Thyroid gland (tissue), 4 donors: ENCODE measurements around the gene SMTN.

Experiments used
- POLR2A ChIP-seq, 2 donors: fragments of 450-650 bp; IDR thresholded peaks; one replicate each; pipeline ENCODE4 v1.6.1; 2017; ENCODE audit warnings: antibody characterized with exemption in 2 of 2, mild to moderate bottlenecking in 2 of 2, moderate library complexity in 1 of 2
- TF ChIP-seq, protein P1 (sequence below), 6 experiments: fragments of 200-600 bp in 3 of 6; fragments of 450-650 bp in 3 of 6; sonication (generic) in 3 of 6; IDR thresholded peaks; one replicate each; pipeline ENCODE4 v1.5.1; 2016 to 2019; ENCODE audit warnings: antibody characterized with exemption in 6 of 6, mild to moderate bottlenecking in 2 of 6, inconsistent platforms in 1 of 6, moderate library complexity in 1 of 6

DNA sequence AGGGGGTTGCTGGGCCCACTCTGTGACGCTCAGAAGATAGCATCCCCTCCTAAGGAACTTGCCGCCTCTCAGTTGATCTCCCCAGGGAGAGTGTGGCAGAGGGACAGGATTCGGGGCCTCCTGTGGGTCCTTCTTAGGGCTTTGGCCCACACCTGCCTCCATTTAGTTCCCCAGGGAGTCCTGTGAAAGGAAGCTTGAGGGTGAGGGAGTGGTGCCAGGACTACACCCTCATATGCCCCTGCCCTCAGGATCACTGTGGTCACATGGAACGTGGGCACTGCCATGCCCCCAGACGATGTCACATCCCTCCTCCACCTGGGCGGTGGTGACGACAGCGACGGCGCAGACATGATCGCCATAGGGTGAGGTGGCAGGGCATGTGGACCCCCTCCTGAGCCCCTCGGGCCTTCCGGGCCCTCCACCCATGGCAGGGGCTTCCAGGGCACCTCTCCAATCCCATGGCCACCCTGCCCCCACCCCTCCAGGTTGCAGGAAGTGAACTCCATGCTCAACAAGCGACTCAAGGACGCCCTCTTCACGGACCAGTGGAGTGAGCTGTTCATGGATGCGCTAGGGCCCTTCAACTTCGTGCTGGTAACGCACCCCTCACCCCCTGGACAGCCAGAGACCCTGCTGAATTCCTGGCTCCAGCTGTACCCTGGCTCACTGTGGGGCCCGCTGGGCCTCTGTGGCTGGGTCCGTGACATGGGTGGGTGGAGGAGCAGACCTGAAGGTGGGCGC is 45.2 kb downstream of the SMTN start:
- TF ChIP-seq POLR2A (IDR thresholded peaks at IDR 0.05): peak in 1 of 2 donors; percentile 73
- TF ChIP-seq, protein P1, sequence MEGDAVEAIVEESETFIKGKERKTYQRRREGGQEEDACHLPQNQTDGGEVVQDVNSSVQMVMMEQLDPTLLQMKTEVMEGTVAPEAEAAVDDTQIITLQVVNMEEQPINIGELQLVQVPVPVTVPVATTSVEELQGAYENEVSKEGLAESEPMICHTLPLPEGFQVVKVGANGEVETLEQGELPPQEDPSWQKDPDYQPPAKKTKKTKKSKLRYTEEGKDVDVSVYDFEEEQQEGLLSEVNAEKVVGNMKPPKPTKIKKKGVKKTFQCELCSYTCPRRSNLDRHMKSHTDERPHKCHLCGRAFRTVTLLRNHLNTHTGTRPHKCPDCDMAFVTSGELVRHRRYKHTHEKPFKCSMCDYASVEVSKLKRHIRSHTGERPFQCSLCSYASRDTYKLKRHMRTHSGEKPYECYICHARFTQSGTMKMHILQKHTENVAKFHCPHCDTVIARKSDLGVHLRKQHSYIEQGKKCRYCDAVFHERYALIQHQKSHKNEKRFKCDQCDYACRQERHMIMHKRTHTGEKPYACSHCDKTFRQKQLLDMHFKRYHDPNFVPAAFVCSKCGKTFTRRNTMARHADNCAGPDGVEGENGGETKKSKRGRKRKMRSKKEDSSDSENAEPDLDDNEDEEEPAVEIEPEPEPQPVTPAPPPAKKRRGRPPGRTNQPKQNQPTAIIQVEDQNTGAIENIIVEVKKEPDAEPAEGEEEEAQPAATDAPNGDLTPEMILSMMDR (IDR thresholded peaks at IDR 0.05): no peak
